Smooth muscle cell (in vitro differentiated cells): ENCODE measurements around the gene ISG20. TPM values are rescaled to one million over a fixed set of nuclear protein-coding genes. Genes with fewer than 3 reads are reported as not detected.

Experiments used
- DNase-seq: peaks from one replicate; lab custom pipeline; 2025; ENCODE audit not compliant: unreplicated experiment; lab: John Stamatoyannopoulos, UW
- H2AFZ ChIP-seq: fragments of 200-600 bp; sonication (generic); 2 replicates; pipeline ENCODE4 v1.6.0; 2016; ENCODE audit warnings: antibody characterized with exemption, low read depth, mild to moderate bottlenecking
- H3F3A ChIP-seq: fragments of 200-600 bp; sonication (generic); 2 replicates; pipeline ENCODE4 v1.6.0; 2017; ENCODE audit warnings: antibody characterized with exemption, low read depth
- H3K27ac ChIP-seq: fragments of 200-600 bp; sonication (generic); 2 replicates; pipeline ENCODE4 v1.5.1; 2016; ENCODE audit warnings: low read depth, mild to moderate bottlenecking
- H3K27me3 ChIP-seq: fragments of 200-600 bp; sonication (generic); 2 replicates; pipeline ENCODE4 v1.6.1; 2016; ENCODE audit warnings: low read depth, mild to moderate bottlenecking
- H3K36me3 ChIP-seq: fragments of 200-600 bp; sonication (generic); 2 replicates; pipeline ENCODE4 v1.5.1; 2016; ENCODE audit warnings: low read depth
- H3K4me1 ChIP-seq: fragments of 200-600 bp; sonication (generic); 2 replicates; pipeline ENCODE4 v1.5.1; 2016; ENCODE audit warnings: low read depth
- H3K4me2 ChIP-seq: fragments of 200-600 bp; sonication (generic); 2 replicates; pipeline ENCODE4 v1.6.0; 2016; ENCODE audit warnings: mild to moderate bottlenecking
- H3K4me3 ChIP-seq: fragments of 200-600 bp; sonication (generic); 2 replicates; pipeline ENCODE4 v1.5.1; 2016; ENCODE audit warnings: mild to moderate bottlenecking
- H3K79me2 ChIP-seq: fragments of 200-600 bp; sonication (generic); 2 replicates; pipeline ENCODE4 v1.6.0; 2016; ENCODE audit warnings: low read depth, mild to moderate bottlenecking
- H3K9ac ChIP-seq: fragments of 200-600 bp; sonication (generic); 2 replicates; pipeline ENCODE4 v1.6.0; 2016; ENCODE audit warnings: low read depth
- H3K9me3 ChIP-seq: fragments of 200-600 bp; sonication (generic); replicated peaks from 2 replicates; pipeline ENCODE4 v1.5.1; 2016; ENCODE audit warnings: low read depth
- H4K20me1 ChIP-seq: fragments of 200-600 bp; sonication (generic); 2 replicates; pipeline ENCODE4 v1.6.0; 2016; ENCODE audit warnings: low read depth
- CTCF ChIP-seq: fragments of 200-600 bp; sonication (generic); IDR thresholded peaks from 2 replicates; pipeline ENCODE4 v1.5.1; 2017; ENCODE audit warnings: borderline replicate concordance, mild to moderate bottlenecking, antibody characterized with exemption; ENCODE audit not compliant: insufficient read depth, poor library complexity, severe bottlenecking
- WGBS: methylation state at CpG from one replicate; pipeline ENCODE4 v1.1.7; 2016; ENCODE audit warnings: low lambda C conversion rate; 5-methylcytosine and 5-hydroxymethylcytosine counted together
- polyA plus RNA-seq: library from polyadenylated mRNA; unstranded; fragments of >200 nt; fragmentation: Nextera tagmentation; extraction: Ambion mirVana; gene quantifications from 2 replicates; pipeline ENCODE4 v1.2.1, GENCODE V29; 2016
- total RNA-seq: library from RNA; depleted of rRNA; stranded (reverse); fragments of >200 nt; gene quantifications from 2 replicates; pipeline ENCODE4 v1.2.3, GENCODE V29; 2014

Gene ISG20
- total and polyA plus RNA-seq, 2 experiments from 2014 or later: 0.81 to 1.1 TPM

GRCh38 chr15:88625943-88626741 lies 12.7 kb upstream of the ISG20 start:
- Histone ChIP-seq H2AFZ (no peak overlapping the region), H4K20me1 (peaks cover 93% of the 10 kb centered on the region), H3K27me3 (no peaks in the 10 kb centered on the region), H3K79me2 (peaks cover 83% of the 10 kb centered on the region), H3K9me3 (no peaks in the 10 kb centered on the region), H3K4me1 (peaks cover 15% of the 10 kb centered on the region), H3K36me3 (peaks cover 2% of the 10 kb centered on the region), H3K4me3 (no peak overlapping the region), H3K27ac (no peak overlapping the region), H3K9ac (no peak overlapping the region), H3K4me2 (no peak overlapping the region), H3F3A (no peaks in the 10 kb centered on the region)
- no peak for DNase-seq
- no peak for TF ChIP-seq CTCF
- WGBS: 92% methylated on average over 23 of the region's 23 CpGs

DNA sequence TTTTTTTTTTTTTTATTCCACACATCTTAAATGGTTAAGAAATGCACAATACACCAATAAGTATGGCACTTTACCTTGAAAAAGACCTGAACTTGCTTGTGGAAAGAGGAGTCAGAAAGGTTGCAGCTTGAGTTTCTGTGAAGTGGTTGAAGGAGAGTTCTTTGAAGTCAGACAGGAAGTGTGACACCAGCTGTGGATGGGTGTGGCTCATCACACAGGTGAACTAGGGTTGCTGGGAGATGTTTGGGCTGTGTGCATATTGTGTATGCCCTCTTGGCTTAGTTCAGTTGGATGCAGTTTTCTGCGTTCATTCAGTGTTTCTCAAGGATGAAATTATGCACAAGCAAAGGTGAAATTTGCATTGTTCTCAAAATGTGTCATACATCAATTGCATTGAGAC lies 11.4 kb upstream of the ISG20 start:
- no peak overlapping the region for H3K4me3 ChIP-seq
- WGBS: 100% methylated on average over 1 of the region's 1 CpG
- H2AFZ ChIP-seq: no peak overlapping the region
- peaks cover 6% of the 10 kb centered on the region for H3K36me3 ChIP-seq
- H4K20me1 ChIP-seq: peaks cover 100% of the 10 kb centered on the region
- peaks cover 70% of the 10 kb centered on the region for H3K79me2 ChIP-seq
- no peak for TF ChIP-seq CTCF
- no peaks in the 10 kb centered on the region for H3K27me3 ChIP-seq
- peaks cover 15% of the 10 kb centered on the region for H3K4me1 ChIP-seq
- H3K9ac ChIP-seq: no peak overlapping the region
- DNase-seq: no peak
- no peak overlapping the region for H3K27ac ChIP-seq
- no peaks in the 10 kb centered on the region for H3K9me3 ChIP-seq
- no peaks in the 10 kb centered on the region for H3F3A ChIP-seq
- H3K4me2 ChIP-seq: no peak overlapping the region

GRCh38 chr15:88628018-88628654 lies 10.7 kb upstream of the ISG20 start:
- Histone ChIP-seq H3K4me3 (no peak overlapping the region), H3K79me2 (peaks cover 63% of the 10 kb centered on the region), H3K9me3 (no peaks in the 10 kb centered on the region), H3K27ac (no peak overlapping the region), H3K36me3 (peaks cover 6% of the 10 kb centered on the region), H4K20me1 (peaks cover 98% of the 10 kb centered on the region), H3F3A (no peaks in the 10 kb centered on the region), H3K4me2 (no peak overlapping the region), H2AFZ (no peak overlapping the region), H3K9ac (no peak overlapping the region), H3K4me1 (peaks cover 10% of the 10 kb centered on the region), H3K27me3 (no peaks in the 10 kb centered on the region)
- no peak for DNase-seq
- WGBS: 97% methylated on average over 5 of the region's 5 CpGs
- TF ChIP-seq CTCF: no peak

DNA sequence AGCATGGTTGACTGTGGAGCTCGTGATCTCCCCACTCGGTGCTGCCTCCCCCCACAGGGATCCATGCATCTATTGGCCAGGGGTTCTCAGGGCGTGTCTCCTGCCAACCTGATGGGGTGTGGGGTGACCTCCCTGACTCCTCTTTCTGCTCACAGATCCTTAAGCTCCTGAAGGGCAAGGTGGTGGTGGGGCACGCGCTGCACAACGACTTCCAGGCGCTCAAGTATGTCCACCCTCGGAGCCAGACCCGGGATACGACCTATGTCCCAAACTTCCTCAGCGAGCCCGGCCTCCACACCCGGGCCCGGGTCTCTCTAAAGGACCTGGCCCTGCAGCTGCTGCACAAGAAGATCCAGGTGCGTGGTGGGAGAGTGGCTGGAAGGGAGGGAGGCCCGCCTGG lies 9.7 kb upstream of the ISG20 start:
- no peak for DNase-seq
- no peak overlapping the region for H3K9ac ChIP-seq
- H3K4me1 ChIP-seq: peaks cover under 1% of the 10 kb centered on the region
- H3K4me3 ChIP-seq: no peak overlapping the region
- H3K79me2 ChIP-seq: peaks cover 54% of the 10 kb centered on the region
- H3F3A ChIP-seq: no peaks in the 10 kb centered on the region
- H2AFZ ChIP-seq: no peak overlapping the region
- no peak overlapping the region for H3K27ac ChIP-seq
- no peak overlapping the region for H3K4me2 ChIP-seq
- TF ChIP-seq CTCF: no peak
- no peaks in the 10 kb centered on the region for H3K9me3 ChIP-seq
- H3K36me3 ChIP-seq: peaks cover 6% of the 10 kb centered on the region
- H4K20me1 ChIP-seq: peaks cover 96% of the 10 kb centered on the region
- H3K27me3 ChIP-seq: no peaks in the 10 kb centered on the region
- WGBS: 91% methylated on average over 16 of the region's 16 CpGs
